Measurements from ENCODE around the gene A2M. TPM values are rescaled to one million over a fixed set of nuclear protein-coding genes. Genes with fewer than 3 reads are reported as not detected.

The A2M gene
- total RNA-seq, 1 donor from 2014 or later = 4.2 TPM

- Histone ChIP-seq H3K36me3 (ENCODE audit: insufficient read depth, low read length) (no peaks in the 10 kb centered on the region), H3K27me3 (ENCODE audit: insufficient read depth, low read length) (no peaks in the 10 kb centered on the region), H3K9me3 (ENCODE audit: insufficient read depth, low read depth, low read length) (no peaks in the 10 kb centered on the region), H3K79me2 (ENCODE audit: insufficient read depth, low read length) (no peaks in the 10 kb centered on the region), H3K4me3 (ENCODE audit: insufficient read depth, low read depth, low read length) (peak overlapping the region; percentile 67), H2AFZ (ENCODE audit: low read depth, low read length) (peak overlapping the region; percentile 95), H4K20me1 (ENCODE audit: insufficient read depth, low read length) (no peaks in the 10 kb centered on the region), H3K4me1 (ENCODE audit: insufficient read depth, low read length) (no peaks in the 10 kb centered on the region), H3K4me2 (ENCODE audit: low read length) (peak overlapping the region; percentile 90), H3K27ac (ENCODE audit: low read depth, low read length) (peak overlapping the region; percentile 6), H3K9ac (ENCODE audit: low read length) (peak overlapping the region; percentile 83)
- H3K27me3 Mint-ChIP-seq (ENCODE audit: low read depth, unreplicated experiment) = no peaks in the 10 kb centered on the region
- no peaks in the 10 kb centered on the region for H3K36me3 Mint-ChIP-seq (ENCODE audit: low read depth, unreplicated experiment)
- H3K4me1 Mint-ChIP-seq (ENCODE audit: low read depth, unreplicated experiment) = peaks cover 6% of the 10 kb centered on the region
- peak; percentile 3 for TF ChIP-seq CTCF (IDR thresholded peaks at IDR 0.05; ENCODE audit: insufficient read depth, low read depth, low read length)
- no peak for TF ChIP-seq EZH2 (IDR thresholded peaks at IDR 0.05; ENCODE audit: insufficient read depth, low read length)
- H3K27ac Mint-ChIP-seq (ENCODE audit: unreplicated experiment) = peak overlapping the region; percentile 83
- DNase-seq (ENCODE audit: low read depth) = peak; percentile 23
- no peak for FAIRE-seq
- H3K9me3 Mint-ChIP-seq (ENCODE audit: unreplicated experiment) = no peaks in the 10 kb centered on the region
- peak overlapping the region; percentile 92 for H3K4me3 Mint-ChIP-seq (ENCODE audit: unreplicated experiment)
Measured at GRCh38 chr12:9064201-9064814, 51.4 kb downstream of the A2M start.

GRCh38 chr12:9052610-9053009, 63.1 kb downstream of the A2M start:
- Mint-ChIP-seq H3K4me1 (ENCODE audit: low read depth, unreplicated experiment) (no peaks in the 10 kb centered on the region), H3K27ac (ENCODE audit: unreplicated experiment) (no peak overlapping the region), H3K9me3 (ENCODE audit: unreplicated experiment) (no peaks in the 10 kb centered on the region), H3K27me3 (ENCODE audit: low read depth, unreplicated experiment) (no peaks in the 10 kb centered on the region), H3K36me3 (ENCODE audit: low read depth, unreplicated experiment) (no peaks in the 10 kb centered on the region), H3K4me3 (ENCODE audit: unreplicated experiment) (no peak overlapping the region)
- H2AFZ ChIP-seq (ENCODE audit: low read depth, low read length) = no peak overlapping the region
- FAIRE-seq (no peak), DNase-seq (ENCODE audit: low read depth) (no peak)
- no peaks in the 10 kb centered on the region for H3K79me2 ChIP-seq (ENCODE audit: insufficient read depth, low read length)
- H3K27ac ChIP-seq (ENCODE audit: low read depth, low read length) = no peak overlapping the region
- H3K4me1 ChIP-seq (ENCODE audit: insufficient read depth, low read length) = no peaks in the 10 kb centered on the region
- H3K36me3 ChIP-seq (ENCODE audit: insufficient read depth, low read length) = no peaks in the 10 kb centered on the region
- TF ChIP-seq EZH2 (IDR thresholded peaks at IDR 0.05; ENCODE audit: insufficient read depth, low read length) (no peak), CTCF (IDR thresholded peaks at IDR 0.05; ENCODE audit: insufficient read depth, low read depth, low read length) (no peak)
- no peak overlapping the region for H3K4me3 ChIP-seq (ENCODE audit: insufficient read depth, low read depth, low read length)
- no peak overlapping the region for H3K4me2 ChIP-seq (ENCODE audit: low read length)
- H3K27me3 ChIP-seq (ENCODE audit: insufficient read depth, low read length) = peaks cover 2% of the 10 kb centered on the region
- no peak overlapping the region for H3K9ac ChIP-seq (ENCODE audit: low read length)
- no peaks in the 10 kb centered on the region for H4K20me1 ChIP-seq (ENCODE audit: insufficient read depth, low read length)
- no peaks in the 10 kb centered on the region for H3K9me3 ChIP-seq (ENCODE audit: insufficient read depth, low read depth, low read length)

- H3K4me2 ChIP-seq (ENCODE audit: low read length) = no peak overlapping the region
- H3K27ac ChIP-seq (ENCODE audit: low read depth, low read length) = no peak overlapping the region
- no peak overlapping the region for H3K27ac Mint-ChIP-seq (ENCODE audit: unreplicated experiment)
- no peak overlapping the region for H2AFZ ChIP-seq (ENCODE audit: low read depth, low read length)
- no peaks in the 10 kb centered on the region for H4K20me1 ChIP-seq (ENCODE audit: insufficient read depth, low read length)
- H3K4me1 Mint-ChIP-seq (ENCODE audit: low read depth, unreplicated experiment) = no peaks in the 10 kb centered on the region
- no peaks in the 10 kb centered on the region for H3K9me3 Mint-ChIP-seq (ENCODE audit: unreplicated experiment)
- H3K79me2 ChIP-seq (ENCODE audit: insufficient read depth, low read length) = no peaks in the 10 kb centered on the region
- TF ChIP-seq CTCF (IDR thresholded peaks at IDR 0.05; ENCODE audit: insufficient read depth, low read depth, low read length) = no peak
- no peak for TF ChIP-seq EZH2 (IDR thresholded peaks at IDR 0.05; ENCODE audit: insufficient read depth, low read length)
- FAIRE-seq = no peak
- H3K4me1 ChIP-seq (ENCODE audit: insufficient read depth, low read length) = no peaks in the 10 kb centered on the region
- no peaks in the 10 kb centered on the region for H3K27me3 Mint-ChIP-seq (ENCODE audit: low read depth, unreplicated experiment)
- H3K27me3 ChIP-seq (ENCODE audit: insufficient read depth, low read length) = peaks cover 2% of the 10 kb centered on the region
- no peaks in the 10 kb centered on the region for H3K9me3 ChIP-seq (ENCODE audit: insufficient read depth, low read depth, low read length)
- H3K36me3 Mint-ChIP-seq (ENCODE audit: low read depth, unreplicated experiment) = no peaks in the 10 kb centered on the region
- no peak overlapping the region for H3K4me3 Mint-ChIP-seq (ENCODE audit: unreplicated experiment)
- no peak for DNase-seq (ENCODE audit: low read depth)
- no peak overlapping the region for H3K9ac ChIP-seq (ENCODE audit: low read length)
- no peaks in the 10 kb centered on the region for H3K36me3 ChIP-seq (ENCODE audit: insufficient read depth, low read length)
- H3K4me3 ChIP-seq (ENCODE audit: insufficient read depth, low read depth, low read length) = no peak overlapping the region
Measured at GRCh38 chr12:9051158-9051550, 64.6 kb downstream of the A2M start.
